Mesendoderm (in vitro differentiated cells): Measurements from ENCODE around the gene TSSC4.
"Not testable (repeated sequence)": the region's sequence is repeated elsewhere in the genome, so short reads cannot be mapped to it uniquely, and the experiment has no call there.

Source experiments
- DNase-seq: peaks from one replicate; pipeline ENCODE4 v3.0.0; 2013
- H2AK5ac ChIP-seq: 2 replicates; pipeline ENCODE4 v1.6.1; 2013; ENCODE audit warnings: low read length, inconsistent platforms
- H2BK120ac ChIP-seq: 2 replicates; pipeline ENCODE4 v1.6.1; 2013; ENCODE audit warnings: low read depth, mild to moderate bottlenecking, low read length, moderate library complexity, mixed read lengths
- H2BK15ac ChIP-seq: replicated peaks from 2 replicates; pipeline ENCODE4 v1.6.1; 2013; ENCODE audit warnings: low read depth, mild to moderate bottlenecking, moderate library complexity
- H2BK5ac ChIP-seq: 2 replicates; pipeline ENCODE4 v1.6.1; 2013; ENCODE audit warnings: low read length, inconsistent platforms
- H3K18ac ChIP-seq: 2 replicates; pipeline ENCODE4 v1.6.1; 2013; ENCODE audit warnings: mild to moderate bottlenecking, low read length, mixed read lengths
- H3K23ac ChIP-seq: one replicate; pipeline ENCODE4 v1.6.1; 2013; ENCODE audit warnings: low read length
- H3K27ac ChIP-seq: 2 replicates; pipeline ENCODE4 v1.5.1; 2013; ENCODE audit warnings: low read depth, mild to moderate bottlenecking, inconsistent platforms, low read length, moderate library complexity
- H3K27me3 ChIP-seq: 2 replicates; pipeline ENCODE4 v1.6.1; 2013; ENCODE audit warnings: low read length, control low read depth, mild to moderate bottlenecking, inconsistent platforms; ENCODE audit not compliant: insufficient read depth, poor library complexity
- H3K36me3 ChIP-seq: 2 replicates; pipeline ENCODE4 v1.6.1; 2013; ENCODE audit warnings: low read length, inconsistent platforms; ENCODE audit not compliant: control insufficient read depth, insufficient read depth
- H3K4ac ChIP-seq: one replicate; pipeline ENCODE4 v1.6.1; 2013; ENCODE audit warnings: low read depth, mild to moderate bottlenecking, low read length, moderate library complexity
- H3K4me1 ChIP-seq: 2 replicates; pipeline ENCODE4 v1.6.1; 2013; ENCODE audit warnings: low read depth, low read length, inconsistent platforms; ENCODE audit not compliant: control insufficient read depth
- H3K4me2 ChIP-seq: 2 replicates; pipeline ENCODE4 v1.6.1; 2013; ENCODE audit warnings: low read length
- H3K4me3 ChIP-seq: 2 replicates; pipeline ENCODE4 v1.5.1; 2013; ENCODE audit warnings: mild to moderate bottlenecking, low read length
- H3K56ac ChIP-seq: one replicate; pipeline ENCODE4 v1.6.1; 2013; ENCODE audit warnings: low read length
- H3K79me1 ChIP-seq: 2 replicates; pipeline ENCODE4 v1.6.1; 2013; ENCODE audit warnings: low read length, inconsistent platforms
- H3K79me2 ChIP-seq: 2 replicates; pipeline ENCODE4 v1.6.1; 2013; ENCODE audit warnings: mild to moderate bottlenecking, low read length; ENCODE audit not compliant: control insufficient read depth, insufficient read depth
- H3K9ac ChIP-seq: 2 replicates; pipeline ENCODE4 v1.6.1; 2013; ENCODE audit warnings: low read length, inconsistent platforms
- H4K5ac ChIP-seq: one replicate; pipeline ENCODE4 v1.6.1; 2013; ENCODE audit warnings: low read length
- H4K8ac ChIP-seq: one replicate; pipeline ENCODE4 v1.6.1; 2013; ENCODE audit warnings: low read depth, mild to moderate bottlenecking, control low read depth, low read length, moderate library complexity
- WGBS: extraction: QIAGEN DNeasy Blood & Tissue Kit; methylation state at CpG from one replicate; pipeline ENCODE4 v1.1.7; 2013; ENCODE audit warnings: low lambda C conversion rate, missing lambda C conversion rate; ENCODE audit not compliant: insufficient coverage; ENCODE audit errors: extremely low coverage; 5-methylcytosine and 5-hydroxymethylcytosine counted together

The TSSC4 gene

DNA sequence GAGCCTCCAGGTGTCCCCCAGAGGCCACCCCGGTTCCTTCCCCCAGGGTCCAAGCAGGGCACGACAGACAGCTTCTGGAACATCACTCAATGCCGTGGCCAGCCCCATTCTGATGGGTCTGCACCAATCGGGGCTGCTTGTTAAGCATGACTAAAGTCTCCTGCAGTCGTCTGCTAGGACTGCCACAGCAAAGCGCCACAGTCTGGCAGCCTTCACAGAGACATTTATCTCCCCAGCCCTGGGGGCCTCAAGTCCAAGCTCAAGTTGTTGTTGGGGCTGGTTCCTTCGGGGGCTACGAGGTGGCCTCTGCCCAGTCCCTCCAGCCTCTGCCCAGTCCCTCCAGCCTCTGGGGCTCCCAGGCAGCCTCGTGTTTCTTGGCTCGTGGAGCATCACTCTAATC, 37.4 kb upstream of the TSSC4 start:
- Histone ChIP-seq H3K79me2 (no peaks in the 10 kb centered on the region), H3K4ac (no peak overlapping the region), H2BK120ac (no peak overlapping the region), H3K9ac (no peak overlapping the region), H3K4me3 (no peak overlapping the region), H2AK5ac (no peak overlapping the region), H3K56ac (no peak overlapping the region), H3K4me2 (no peak overlapping the region), H3K23ac (no peak overlapping the region), H3K27me3 (no peaks in the 10 kb centered on the region), H3K4me1 (no peaks in the 10 kb centered on the region), H3K18ac (no peak overlapping the region), H4K5ac (no peak overlapping the region), H3K36me3 (no peaks in the 10 kb centered on the region), H2BK15ac (no peak overlapping the region), H2BK5ac (no peak overlapping the region), H4K8ac (no peak overlapping the region), H3K79me1 (no peaks in the 10 kb centered on the region), H3K27ac (no peak overlapping the region)
- no peak for DNase-seq
- no CpG with 5 or more reads among the region's 10 CpGs for WGBS

DNA sequence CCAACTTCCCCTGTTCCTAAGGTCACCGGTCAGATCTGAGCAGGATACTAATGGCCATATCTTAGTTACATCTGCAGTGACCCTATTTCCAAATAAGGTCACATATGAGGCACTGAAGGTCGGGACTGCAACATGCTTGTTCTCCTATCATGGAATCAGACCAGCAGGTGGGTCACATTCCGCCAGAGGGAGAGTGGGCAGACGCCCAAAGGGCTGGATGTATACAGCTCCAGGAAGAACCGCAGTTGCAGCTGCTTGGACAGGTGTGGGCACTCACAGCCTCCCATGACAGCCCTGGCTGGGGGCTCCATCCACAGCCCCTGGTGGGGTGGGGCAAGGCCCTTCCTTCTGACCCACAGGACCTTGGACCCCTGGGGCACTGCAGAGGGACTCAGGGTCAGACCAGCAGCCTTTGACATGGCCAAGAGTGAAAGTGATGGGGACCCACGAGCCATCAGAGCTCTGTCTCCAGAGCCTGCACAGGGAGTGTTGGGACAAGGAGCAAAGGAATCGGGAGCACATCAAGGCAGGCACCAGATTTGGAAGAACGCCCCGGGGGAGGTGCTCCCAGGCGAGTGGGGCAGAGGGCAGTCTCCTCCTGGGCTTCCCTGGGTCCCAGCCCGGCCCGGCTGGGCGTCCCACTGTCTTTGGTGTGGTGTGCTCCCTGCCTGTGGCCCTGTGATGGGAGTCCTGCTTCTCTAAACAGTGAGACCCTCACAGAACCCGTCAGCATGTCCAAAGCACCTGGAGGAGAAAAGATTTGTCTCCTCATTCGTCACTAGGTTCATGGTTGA, 36.8 kb upstream of the TSSC4 start:
- Histone ChIP-seq H3K9ac (no peak overlapping the region), H3K27me3 (no peaks in the 10 kb centered on the region), H3K4ac (no peak overlapping the region), H2BK15ac (no peak overlapping the region), H4K5ac (no peak overlapping the region), H3K23ac (no peak overlapping the region), H3K4me3 (no peak overlapping the region), H3K79me2 (no peaks in the 10 kb centered on the region), H2AK5ac (no peak overlapping the region), H3K36me3 (no peaks in the 10 kb centered on the region), H3K18ac (no peak overlapping the region), H3K27ac (no peak overlapping the region), H4K8ac (no peak overlapping the region), H3K4me2 (no peak overlapping the region), H3K79me1 (no peaks in the 10 kb centered on the region), H3K56ac (no peak overlapping the region), H3K4me1 (no peaks in the 10 kb centered on the region), H2BK5ac (no peak overlapping the region), H2BK120ac (no peak overlapping the region)
- DNase-seq: no peak
- WGBS: no CpG with 5 or more reads among the region's 15 CpGs

DNA sequence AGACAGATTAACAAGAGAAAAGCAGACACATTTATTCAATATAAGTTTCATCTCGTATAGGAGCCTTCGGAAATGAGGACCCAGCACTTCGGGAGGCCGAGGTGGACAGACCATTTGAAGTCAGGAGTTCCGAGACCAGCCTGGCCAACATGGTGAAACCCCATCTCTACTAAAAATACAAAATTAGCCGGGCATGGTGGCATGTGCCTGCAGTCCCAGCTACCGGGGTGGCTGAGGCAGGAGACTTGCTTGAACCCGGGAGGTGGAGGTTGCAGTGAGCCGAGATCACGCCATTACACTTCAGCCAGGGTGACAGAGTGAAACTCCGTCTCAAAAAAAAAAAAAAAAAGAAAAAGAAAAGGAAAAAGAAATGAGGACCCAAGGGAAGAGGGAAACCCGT, 36.2 kb upstream of the TSSC4 start:
- not testable (repeated sequence) for H3K27me3 ChIP-seq, H3K9ac ChIP-seq, H3K4ac ChIP-seq, H3K27ac ChIP-seq, H3K23ac ChIP-seq, H3K4me2 ChIP-seq, H3K56ac ChIP-seq, H3K4me1 ChIP-seq, H3K18ac ChIP-seq, H2AK5ac ChIP-seq, H4K5ac ChIP-seq, H3K4me3 ChIP-seq, H3K79me1 ChIP-seq, DNase-seq, H2BK120ac ChIP-seq, H2BK5ac ChIP-seq, H3K36me3 ChIP-seq, H2BK15ac ChIP-seq, H3K79me2 ChIP-seq, H4K8ac ChIP-seq
- no CpG with 5 or more reads among the region's 12 CpGs for WGBS

DNA sequence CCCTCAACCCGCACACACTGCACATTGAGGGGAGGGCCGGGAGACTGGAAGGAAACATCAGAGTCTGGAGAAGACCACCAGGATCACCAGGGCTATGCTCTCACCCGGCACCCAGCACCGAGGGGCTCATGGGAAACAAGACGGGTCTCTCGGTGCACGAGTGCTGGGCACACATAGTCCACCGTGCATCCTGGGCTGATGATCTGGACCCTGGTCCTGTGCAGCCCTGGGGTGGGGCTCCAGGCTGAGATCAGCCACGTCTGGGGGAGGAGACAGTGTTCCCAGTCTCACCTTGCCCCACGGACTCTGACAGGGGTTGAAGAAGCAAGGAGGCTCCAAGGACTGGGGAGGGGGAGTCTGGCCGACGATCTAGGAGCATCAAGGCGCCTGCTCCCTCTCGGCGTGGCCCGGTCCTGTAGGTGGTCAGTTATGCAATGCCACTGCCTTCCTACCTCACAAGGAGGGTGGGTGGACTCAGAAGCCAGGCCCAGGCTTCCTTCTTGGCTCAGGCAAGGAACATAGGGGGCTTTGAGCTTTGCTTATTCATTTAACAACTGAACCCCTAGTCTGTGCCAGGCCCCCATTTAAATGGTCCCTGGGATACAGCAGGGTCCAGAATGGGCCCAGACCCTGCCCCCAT, 34.9 kb upstream of the TSSC4 start:
- DNase-seq: no peak
- no peak overlapping the region for H3K27ac ChIP-seq
- H3K36me3 ChIP-seq: no peaks in the 10 kb centered on the region
- H3K23ac ChIP-seq: no peak overlapping the region
- H3K79me1 ChIP-seq: no peaks in the 10 kb centered on the region
- H3K18ac ChIP-seq: no peak overlapping the region
- WGBS: no CpG with 5 or more reads among the region's 16 CpGs
- H4K5ac ChIP-seq: no peak overlapping the region
- no peak overlapping the region for H2BK15ac ChIP-seq
- H2AK5ac ChIP-seq: no peak overlapping the region
- H4K8ac ChIP-seq: no peak overlapping the region
- no peak overlapping the region for H3K56ac ChIP-seq
- H3K4ac ChIP-seq: no peak overlapping the region
- H3K4me2 ChIP-seq: no peak overlapping the region
- H3K4me1 ChIP-seq: no peaks in the 10 kb centered on the region
- H3K4me3 ChIP-seq: no peak overlapping the region
- H3K9ac ChIP-seq: no peak overlapping the region
- no peaks in the 10 kb centered on the region for H3K79me2 ChIP-seq
- no peak overlapping the region for H2BK120ac ChIP-seq
- H2BK5ac ChIP-seq: no peak overlapping the region
- H3K27me3 ChIP-seq: no peaks in the 10 kb centered on the region

DNA sequence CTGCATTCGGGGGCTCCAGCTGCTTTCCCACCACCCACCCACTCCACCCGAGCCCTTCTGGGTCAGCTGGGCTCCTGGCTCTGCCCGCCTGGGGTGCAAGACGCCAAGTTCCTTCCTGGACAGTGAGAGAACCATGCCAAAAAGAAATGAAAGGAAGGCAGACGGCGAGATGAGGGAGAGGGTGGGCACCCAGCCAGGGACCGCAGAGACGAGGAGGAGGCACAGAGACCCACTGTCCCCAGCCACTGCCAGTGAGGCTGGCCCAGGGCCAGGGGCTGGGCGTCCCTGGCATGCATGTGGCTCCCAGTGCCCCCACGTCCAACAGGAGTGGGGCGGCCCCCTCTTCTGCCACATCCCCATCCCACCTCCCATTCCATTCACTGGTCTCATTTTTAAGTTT, 34.3 kb upstream of the TSSC4 start:
- H2BK5ac ChIP-seq: no peak overlapping the region
- WGBS: no CpG with 5 or more reads among the region's 11 CpGs
- DNase-seq: no peak

More for the DNA sequence above, 34.3 kb upstream of the TSSC4 start:
- H3K9ac ChIP-seq: no peak overlapping the region
- H3K79me2 ChIP-seq: no peaks in the 10 kb centered on the region
- H3K27me3 ChIP-seq: no peaks in the 10 kb centered on the region
- H4K8ac ChIP-seq: no peak overlapping the region
- H3K4me2 ChIP-seq: no peak overlapping the region
- H3K4ac ChIP-seq: no peak overlapping the region
- H2BK120ac ChIP-seq: no peak overlapping the region
- no peak overlapping the region for H3K23ac ChIP-seq
- no peak overlapping the region for H2BK15ac ChIP-seq
- H3K79me1 ChIP-seq: no peaks in the 10 kb centered on the region
- no peak overlapping the region for H2AK5ac ChIP-seq
- H3K27ac ChIP-seq: no peak overlapping the region
- H3K18ac ChIP-seq: no peak overlapping the region
- H3K36me3 ChIP-seq: no peaks in the 10 kb centered on the region
- H3K4me1 ChIP-seq: no peaks in the 10 kb centered on the region
- H3K4me3 ChIP-seq: no peak overlapping the region
- no peak overlapping the region for H3K56ac ChIP-seq
- H4K5ac ChIP-seq: no peak overlapping the region
